ENCODE data around the gene SPAG9. TPM values are rescaled to one million over a fixed set of nuclear protein-coding genes. Genes with fewer than 3 reads are reported as not detected.
"Not testable (repeated sequence)": the region's sequence is repeated elsewhere in the genome, so short reads cannot be mapped to it uniquely, and the experiment has no call there.

SPAG9 gene
- total RNA-seq, 3 donors from 2014 or later, result 112 to 178 (median 128) TPM

DNA sequence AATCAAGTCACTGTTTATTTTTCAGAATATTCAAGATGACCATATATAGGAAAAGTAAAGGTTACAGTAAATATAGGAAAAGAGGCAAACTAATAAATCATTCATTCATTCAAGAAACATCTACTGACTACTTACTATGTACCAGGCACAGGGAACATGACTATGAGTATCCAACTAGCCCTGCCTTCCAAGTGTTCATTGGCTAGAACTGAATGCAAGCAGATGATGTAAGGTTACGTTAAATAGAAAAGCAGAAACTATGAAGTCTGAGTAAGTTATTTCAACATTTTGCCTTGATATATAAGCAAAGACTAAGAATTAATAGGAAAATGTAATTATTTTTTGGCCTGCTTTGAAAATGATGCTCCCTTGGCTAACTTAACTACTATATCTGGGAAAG lies 36.7 kb downstream of the SPAG9 start:
- Histone ChIP-seq H3K4me1 (no peaks in the 10 kb centered on the region), H3K36me3 (no peaks in the 10 kb centered on the region), H3K27me3 (no peaks in the 10 kb centered on the region), H3K27ac (no peak overlapping the region), H3K4me3 (no peak overlapping the region), H3K9me3 (no peaks in the 10 kb centered on the region)
- no peak for DNase-seq (ENCODE audit: low spot score in 2 of 2)
- intact Hi-C loops (cut with DNase I; ENCODE audit: low total_unique reads), result no loop called here
- TF ChIP-seq, protein P1, sequence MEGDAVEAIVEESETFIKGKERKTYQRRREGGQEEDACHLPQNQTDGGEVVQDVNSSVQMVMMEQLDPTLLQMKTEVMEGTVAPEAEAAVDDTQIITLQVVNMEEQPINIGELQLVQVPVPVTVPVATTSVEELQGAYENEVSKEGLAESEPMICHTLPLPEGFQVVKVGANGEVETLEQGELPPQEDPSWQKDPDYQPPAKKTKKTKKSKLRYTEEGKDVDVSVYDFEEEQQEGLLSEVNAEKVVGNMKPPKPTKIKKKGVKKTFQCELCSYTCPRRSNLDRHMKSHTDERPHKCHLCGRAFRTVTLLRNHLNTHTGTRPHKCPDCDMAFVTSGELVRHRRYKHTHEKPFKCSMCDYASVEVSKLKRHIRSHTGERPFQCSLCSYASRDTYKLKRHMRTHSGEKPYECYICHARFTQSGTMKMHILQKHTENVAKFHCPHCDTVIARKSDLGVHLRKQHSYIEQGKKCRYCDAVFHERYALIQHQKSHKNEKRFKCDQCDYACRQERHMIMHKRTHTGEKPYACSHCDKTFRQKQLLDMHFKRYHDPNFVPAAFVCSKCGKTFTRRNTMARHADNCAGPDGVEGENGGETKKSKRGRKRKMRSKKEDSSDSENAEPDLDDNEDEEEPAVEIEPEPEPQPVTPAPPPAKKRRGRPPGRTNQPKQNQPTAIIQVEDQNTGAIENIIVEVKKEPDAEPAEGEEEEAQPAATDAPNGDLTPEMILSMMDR (IDR thresholded peaks at IDR 0.05), result no peak
- TF ChIP-seq POLR2AphosphoS5 (IDR thresholded peaks at IDR 0.05) (no peak), POLR2A (IDR thresholded peaks at IDR 0.05) (no peak)

DNA sequence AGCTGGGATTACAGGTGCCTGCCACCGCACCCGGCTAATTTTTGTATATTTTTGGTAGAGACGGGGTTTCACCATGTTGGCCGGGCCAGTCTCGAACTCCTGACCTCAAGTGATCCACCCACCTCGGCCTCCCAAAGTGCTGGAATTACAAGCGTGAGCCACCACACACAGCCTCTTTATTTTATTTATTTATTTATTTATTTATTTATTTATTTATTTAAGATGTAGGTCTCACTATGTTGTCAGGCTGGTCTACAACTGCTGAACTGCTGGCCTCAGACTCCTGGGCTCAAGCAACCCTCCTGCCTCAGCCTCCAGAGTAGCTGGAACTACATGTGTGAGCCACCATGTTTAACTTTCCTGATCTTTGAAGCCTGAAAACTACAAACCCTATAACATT lies 37.3 kb downstream of the SPAG9 start:
- H3K4me3 ChIP-seq; DNase-seq (ENCODE audit: low spot score in 2 of 2); H3K4me1 ChIP-seq; H3K9me3 ChIP-seq; H3K27ac ChIP-seq; H3K27me3 ChIP-seq; H3K36me3 ChIP-seq; intact Hi-C loops (cut with DNase I; ENCODE audit: low total_unique reads): not testable (repeated sequence)

DNA sequence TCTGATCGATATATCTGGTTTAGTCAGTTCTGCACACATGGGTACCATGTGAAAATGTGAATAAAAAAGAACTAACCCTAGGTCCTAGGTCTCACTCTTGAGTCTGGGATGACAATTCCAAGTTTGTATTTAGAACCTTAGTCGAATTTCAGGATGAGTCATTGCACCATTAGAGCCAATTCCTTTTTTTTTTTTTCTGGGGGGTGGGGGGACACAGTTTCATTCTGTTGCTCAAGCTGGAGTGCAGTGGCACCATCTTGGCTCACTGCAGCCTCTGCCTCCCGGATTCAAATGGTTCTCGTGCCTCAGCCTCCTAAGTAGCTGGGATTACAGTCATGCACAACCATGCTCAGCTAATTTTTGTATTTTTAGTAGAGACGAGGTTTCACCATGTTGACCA lies 41.6 kb downstream of the SPAG9 start:
- Histone ChIP-seq H3K27ac (no peak overlapping the region), H3K4me1 (no peaks in the 10 kb centered on the region), H3K27me3 (no peaks in the 10 kb centered on the region), H3K9me3 (no peaks in the 10 kb centered on the region), H3K36me3 (no peaks in the 10 kb centered on the region), H3K4me3 (no peak overlapping the region)
- intact Hi-C loops (cut with DNase I; ENCODE audit: low total_unique reads), result no loop called here
- no peak for DNase-seq (ENCODE audit: low spot score in 2 of 2)
- TF ChIP-seq POLR2AphosphoS5 (IDR thresholded peaks at IDR 0.05) (no peak), POLR2A (IDR thresholded peaks at IDR 0.05) (no peak)
- TF ChIP-seq, protein P1 (IDR thresholded peaks at IDR 0.05), result no peak

DNA sequence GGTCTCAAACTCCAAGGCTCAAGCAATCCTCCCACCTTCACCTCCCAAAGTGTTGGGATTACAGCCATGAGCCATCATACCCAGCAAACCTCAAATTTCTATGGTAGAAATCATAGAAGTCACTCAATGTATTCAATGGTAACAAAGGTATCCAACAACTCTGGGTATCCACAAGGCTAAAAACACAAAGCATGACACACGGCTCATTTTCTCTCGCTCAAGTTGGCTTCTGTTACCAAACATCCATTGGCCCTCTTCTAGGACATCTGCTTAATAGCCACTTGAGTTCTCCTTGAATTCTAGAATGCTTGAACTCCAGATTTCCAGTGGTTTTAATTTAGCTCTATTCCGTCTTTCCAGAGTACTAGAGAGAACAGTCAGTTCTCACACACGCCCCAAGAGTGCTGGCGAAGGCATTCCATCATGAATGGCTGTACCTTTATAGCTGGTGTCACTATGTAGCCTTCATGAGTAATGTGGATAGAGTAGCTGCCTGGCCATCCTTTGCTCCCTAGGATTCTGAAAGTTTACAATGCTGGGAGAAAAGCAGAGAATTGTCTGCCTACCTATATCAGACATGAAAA lies 42.6 kb downstream of the SPAG9 start:
- no peak overlapping the region for H3K27ac ChIP-seq
- DNase-seq (ENCODE audit: low spot score in 2 of 2), result no peak

DNA sequence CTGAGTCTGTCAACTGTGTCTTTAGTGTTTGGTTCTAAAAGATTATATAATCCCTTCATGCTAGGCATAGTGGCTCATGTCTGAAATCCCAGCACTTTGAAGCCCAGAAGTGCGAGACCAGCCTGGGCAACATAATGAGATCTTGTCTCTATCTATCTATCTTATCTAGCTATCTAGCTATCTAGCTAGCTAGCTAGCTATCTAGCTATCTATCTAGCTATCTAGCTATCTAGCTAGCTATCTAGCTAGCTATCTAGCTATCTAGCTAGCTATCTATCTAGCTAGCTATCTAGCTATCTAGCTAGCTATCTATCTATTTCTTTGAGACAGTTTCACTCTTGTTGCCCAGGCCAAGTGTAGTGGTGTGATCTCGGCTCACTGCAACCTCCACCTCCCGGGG lies 43.8 kb downstream of the SPAG9 start:
- Histone ChIP-seq H3K4me3 (no peak overlapping the region), H3K27me3 (no peaks in the 10 kb centered on the region), H3K4me1 (no peaks in the 10 kb centered on the region), H3K9me3 (no peaks in the 10 kb centered on the region), H3K27ac (no peak overlapping the region), H3K36me3 (no peaks in the 10 kb centered on the region)
- TF ChIP-seq POLR2AphosphoS5 (IDR thresholded peaks at IDR 0.05), result no peak
- TF ChIP-seq, protein P1 (IDR thresholded peaks at IDR 0.05), result no peak
- no peak for TF ChIP-seq POLR2A (IDR thresholded peaks at IDR 0.05)
- no peak for DNase-seq (ENCODE audit: low spot score in 2 of 2)
- intact Hi-C loops (cut with DNase I; ENCODE audit: low total_unique reads), result no loop called here

More for the DNA sequence above, 42.6 kb downstream of the SPAG9 start:
- no peaks in the 10 kb centered on the region for H3K9me3 ChIP-seq
- H3K4me1 ChIP-seq, result no peaks in the 10 kb centered on the region
- no peak for TF ChIP-seq POLR2A (IDR thresholded peaks at IDR 0.05)
- no peak for TF ChIP-seq POLR2AphosphoS5 (IDR thresholded peaks at IDR 0.05)
- TF ChIP-seq, protein P1 (IDR thresholded peaks at IDR 0.05), result no peak
- H3K4me3 ChIP-seq, result no peak overlapping the region
- H3K27me3 ChIP-seq, result no peaks in the 10 kb centered on the region
- intact Hi-C loops (cut with DNase I; ENCODE audit: low total_unique reads), result no loop called here
- H3K36me3 ChIP-seq, result no peaks in the 10 kb centered on the region

DNA sequence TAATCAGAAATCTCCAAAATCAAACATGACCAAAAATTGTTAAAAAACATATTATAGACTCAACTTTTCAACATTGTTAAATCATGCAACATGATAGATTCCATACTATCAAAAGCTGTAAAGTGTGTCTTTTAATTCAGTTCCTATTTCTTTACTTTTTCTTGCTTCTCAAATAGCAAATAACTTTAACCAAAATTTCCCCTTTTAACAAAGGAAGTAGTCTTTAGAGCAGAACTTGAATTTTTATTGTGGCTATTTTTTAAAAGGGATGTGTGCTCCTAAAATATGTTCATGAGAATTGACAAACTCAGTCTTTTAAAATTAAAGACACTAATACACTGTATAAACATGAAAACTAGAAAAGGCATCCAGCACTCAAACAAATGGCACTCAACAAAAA lies 49.1 kb downstream of the SPAG9 start:
- Histone ChIP-seq H3K27ac (no peak overlapping the region), H3K9me3 (no peaks in the 10 kb centered on the region), H3K4me1 (no peaks in the 10 kb centered on the region), H3K4me3 (no peak overlapping the region), H3K36me3 (no peaks in the 10 kb centered on the region), H3K27me3 (no peaks in the 10 kb centered on the region)
- no peak for TF ChIP-seq POLR2A (IDR thresholded peaks at IDR 0.05)
- TF ChIP-seq, protein P1 (IDR thresholded peaks at IDR 0.05), result no peak
- no peak for DNase-seq (ENCODE audit: low spot score in 2 of 2)
- intact Hi-C loops (cut with DNase I; ENCODE audit: low total_unique reads), result no loop called here

Measured in breast epithelium (tissue), 4 donors.